Hematopoietic multipotent progenitor cell treated with erythropoietin and hydrocortisone succinate and interleukin-3 and kit ligand, for 17 days (in vitro differentiated cells): ENCODE measurements around the gene SNTG2.
"Not testable (repeated sequence)": the region's sequence is repeated elsewhere in the genome, so short reads cannot be mapped to it uniquely, and the experiment has no call there.

Source experiments
- DNase-seq: peaks from one replicate; pipeline ENCODE4 v3.0.0-alpha.2; 2015; ENCODE audit warnings: low spot score

The SNTG2 gene

GRCh38 chr2:1375794-1376193 is 425.1 kb downstream of the SNTG2 start:
- DNase-seq = no peak

GRCh38 chr2:1377473-1377872 is 426.8 kb downstream of the SNTG2 start:
- no peak for DNase-seq

GRCh38 chr2:1378456-1379150 is 428.0 kb downstream of the SNTG2 start:
- DNase-seq = no peak

- DNase-seq = no peak
These were observed 431.0 kb downstream of the SNTG2 start for GRCh38 chr2:1381644-1382043.

- DNase-seq = not testable (repeated sequence)
These were observed 437.5 kb downstream of the SNTG2 start for GRCh38 chr2:1387954-1388725.

GRCh38 chr2:1390118-1390517 is 439.5 kb downstream of the SNTG2 start:
- DNase-seq = not testable (repeated sequence)

- DNase-seq = no peak
These were observed 442.7 kb downstream of the SNTG2 start for GRCh38 chr2:1393321-1393720.

GRCh38 chr2:1394709-1395408 is 444.2 kb downstream of the SNTG2 start:
- DNase-seq = no peak

GRCh38 chr2:1397350-1397749 is 446.7 kb downstream of the SNTG2 start:
- no peak for DNase-seq

GRCh38 chr2:1398191-1398590 is 447.5 kb downstream of the SNTG2 start:
- DNase-seq = no peak

- DNase-seq = no peak
These were observed 450.5 kb downstream of the SNTG2 start for GRCh38 chr2:1400943-1401735.

GRCh38 chr2:1402064-1402463 is 451.4 kb downstream of the SNTG2 start:
- DNase-seq = no peak

GRCh38 chr2:1403565-1403964 is 452.9 kb downstream of the SNTG2 start:
- no peak for DNase-seq

GRCh38 chr2:1405124-1405523 is 454.5 kb downstream of the SNTG2 start:
- no peak for DNase-seq

- DNase-seq = no peak
These were observed 455.3 kb downstream of the SNTG2 start for GRCh38 chr2:1405967-1406366.

GRCh38 chr2:1406434-1406833 is 455.8 kb downstream of the SNTG2 start:
- DNase-seq = no peak

- no peak for DNase-seq
These were observed 457.5 kb downstream of the SNTG2 start for GRCh38 chr2:1407950-1408675.

- DNase-seq = no peak
These were observed 462.6 kb downstream of the SNTG2 start, which contains the start of gene TPO for GRCh38 chr2:1413156-1413710. Gene TPO (plus strand): TSS chr2:1413463. CDS start chr2:1414409, 946 bp downstream.

- DNase-seq = no peak
These were observed 463.5 kb downstream of the SNTG2 start for GRCh38 chr2:1414121-1414520.

- DNase-seq = not testable (repeated sequence)
These were observed 464.3 kb downstream of the SNTG2 start for GRCh38 chr2:1414901-1415300.

GRCh38 chr2:1415501-1415900 is 464.9 kb downstream of the SNTG2 start:
- DNase-seq = no peak
